A549 (cell line): Measurements from ENCODE around the gene CELF2.

Experiments
- HOXA7 ChIP-seq: fragments of 250-450 bp; sonication (Bioruptor Pico); IDR thresholded peaks from 2 replicates; pipeline ENCODE4 v1.5.0; 2020; ENCODE audit warnings: mild to moderate bottlenecking, moderate library complexity
- TF ChIP-seq, protein P1 (sequence below): fragments of >200 bp; sonication (Bioruptor Twin); formaldehyde crosslinking; IDR thresholded peaks from 3 replicates; pipeline ENCODE4 v1.5.1; 2016

DNA sequence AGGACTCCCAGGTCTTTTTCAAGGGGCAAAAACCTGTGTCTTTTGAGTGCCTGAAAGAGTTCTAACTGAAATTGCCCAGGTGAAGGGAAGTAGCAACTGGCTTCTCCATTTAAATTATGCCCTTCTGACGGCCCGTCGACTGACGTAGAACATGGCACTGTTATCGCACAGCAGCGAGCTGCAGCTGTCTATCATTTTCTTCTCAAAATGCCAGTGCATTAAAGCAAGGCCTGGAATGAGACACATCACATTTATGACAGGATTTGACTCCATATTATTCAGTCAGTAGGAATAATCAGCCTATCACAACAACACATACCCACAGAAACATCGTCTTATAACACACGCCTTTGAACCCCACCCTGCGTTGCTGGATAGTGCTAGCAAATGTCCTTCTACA, 69.7 kb downstream of the CELF2 start:
- no peak for TF ChIP-seq HOXA7 (CRISPR knock-in tag)
- TF ChIP-seq, protein P1, sequence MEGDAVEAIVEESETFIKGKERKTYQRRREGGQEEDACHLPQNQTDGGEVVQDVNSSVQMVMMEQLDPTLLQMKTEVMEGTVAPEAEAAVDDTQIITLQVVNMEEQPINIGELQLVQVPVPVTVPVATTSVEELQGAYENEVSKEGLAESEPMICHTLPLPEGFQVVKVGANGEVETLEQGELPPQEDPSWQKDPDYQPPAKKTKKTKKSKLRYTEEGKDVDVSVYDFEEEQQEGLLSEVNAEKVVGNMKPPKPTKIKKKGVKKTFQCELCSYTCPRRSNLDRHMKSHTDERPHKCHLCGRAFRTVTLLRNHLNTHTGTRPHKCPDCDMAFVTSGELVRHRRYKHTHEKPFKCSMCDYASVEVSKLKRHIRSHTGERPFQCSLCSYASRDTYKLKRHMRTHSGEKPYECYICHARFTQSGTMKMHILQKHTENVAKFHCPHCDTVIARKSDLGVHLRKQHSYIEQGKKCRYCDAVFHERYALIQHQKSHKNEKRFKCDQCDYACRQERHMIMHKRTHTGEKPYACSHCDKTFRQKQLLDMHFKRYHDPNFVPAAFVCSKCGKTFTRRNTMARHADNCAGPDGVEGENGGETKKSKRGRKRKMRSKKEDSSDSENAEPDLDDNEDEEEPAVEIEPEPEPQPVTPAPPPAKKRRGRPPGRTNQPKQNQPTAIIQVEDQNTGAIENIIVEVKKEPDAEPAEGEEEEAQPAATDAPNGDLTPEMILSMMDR: no peak
